Naive B cell (primary cell): ENCODE data around the gene MMP11. TPM values are rescaled to one million over a fixed set of nuclear protein-coding genes. Genes with fewer than 3 reads are reported as not detected.

ENCODE experiments used
- polyA plus RNA-seq, 6 donors: library from polyadenylated mRNA; unstranded; fragments of 300-500 nt; fragmentation: Illumina TruSeq; gene quantifications; one replicate each; pipeline ENCODE4 v1.2.3, GENCODE V29; 2021; ENCODE audit warnings: low read depth in 6 of 6

Gene MMP11
- polyA plus RNA-seq, 6 donors from 2014 or later, result 10.2 to 18.9 (median 14.2) TPM

Other genes starting within 250 kb of the MMP11 start
- gene IGLL1, start 192.6 kb upstream of the MMP11 start, polyA plus RNA-seq, result not detected
- gene DRICH1, start 140.5 kb upstream of the MMP11 start, polyA plus RNA-seq, result under 1 TPM in 2 of 6 donors, not detected in 4; 0.21 to 0.23 TPM
- gene RGL4, start 81.8 kb upstream of the MMP11 start, polyA plus RNA-seq, result 1 to 10 TPM in 5 of 6 donors, under 1 TPM in 1; 0.78 to 3.9 (median 1.9) TPM
- gene ZNF70, start 21.7 kb upstream of the MMP11 start, polyA plus RNA-seq, result 1 to 10 TPM in 1 of 6 donors, under 1 TPM in 4, not detected in 1; 0.22 to 1.0 (median 0.47) TPM
- gene VPREB3, start 18.4 kb upstream of the MMP11 start, polyA plus RNA-seq, result 1,000 to 10,000 TPM in 5 of 6 donors, 100 to 1,000 TPM in 1; 910 to 1,673 (median 1,335) TPM
- gene C22orf15, start 9.9 kb upstream of the MMP11 start, polyA plus RNA-seq, result 1 to 10 TPM in 2 of 6 donors, under 1 TPM in 2, not detected in 2; 0.13 to 4.9 (median 1.0) TPM
- gene CHCHD10, start 4.9 kb upstream of the MMP11 start, polyA plus RNA-seq, result 10 to 100 TPM; 36.3 to 65.9 (median 62.6) TPM
- 10 to 100 TPM; 73.0 to 90.9 (median 78.1) TPM for gene SMARCB1, start 14.1 kb downstream of the MMP11 start, polyA plus RNA-seq
- 10 to 100 TPM; 25.2 to 33.9 (median 26.4) TPM for gene DERL3, start 66.2 kb downstream of the MMP11 start, polyA plus RNA-seq
- 10 to 100 TPM in 4 of 6 donors, 1 to 10 TPM in 2; 7.0 to 15.9 (median 10.9) TPM for gene SLC2A11, start 85.0 kb downstream of the MMP11 start, polyA plus RNA-seq
- 1,000 to 10,000 TPM in 2 of 6 donors, 100 to 1,000 TPM in 4; 853 to 1,113 (median 946) TPM for gene MIF, start 121.5 kb downstream of the MMP11 start, polyA plus RNA-seq
- gene GSTT2B, start 188.3 kb downstream of the MMP11 start, polyA plus RNA-seq, result not detected
- gene DDTL, start 194.0 kb downstream of the MMP11 start, polyA plus RNA-seq, result 1 to 10 TPM in 5 of 6 donors, under 1 TPM in 1; 0.89 to 5.3 (median 1.3) TPM
- 100 to 1,000 TPM; 111 to 156 (median 127) TPM for gene DDT, start 201.6 kb downstream of the MMP11 start, polyA plus RNA-seq
- gene GSTT2, start 207.3 kb downstream of the MMP11 start, polyA plus RNA-seq, result not detected
- not detected for gene GSTT4, start 232.6 kb downstream of the MMP11 start, polyA plus RNA-seq
- gene CABIN1, start 238.5 kb downstream of the MMP11 start, polyA plus RNA-seq, result 1 to 10 TPM; 3.9 to 8.0 (median 5.0) TPM